Activated CD4-positive, alpha-beta T cell treated with anti-CD3 and anti-CD28 coated beads for 4 hours (primary cell): ENCODE results near the gene DSE.
A peak's percentile ranks its signal among the peaks of the same experiment; 100 is the strongest.

ENCODE experiments used
- DNase-seq, 2 donors: peaks; one replicate each; pipeline ENCODE4 v3.0.0-alpha.2; 2020

The DSE gene

DNA sequence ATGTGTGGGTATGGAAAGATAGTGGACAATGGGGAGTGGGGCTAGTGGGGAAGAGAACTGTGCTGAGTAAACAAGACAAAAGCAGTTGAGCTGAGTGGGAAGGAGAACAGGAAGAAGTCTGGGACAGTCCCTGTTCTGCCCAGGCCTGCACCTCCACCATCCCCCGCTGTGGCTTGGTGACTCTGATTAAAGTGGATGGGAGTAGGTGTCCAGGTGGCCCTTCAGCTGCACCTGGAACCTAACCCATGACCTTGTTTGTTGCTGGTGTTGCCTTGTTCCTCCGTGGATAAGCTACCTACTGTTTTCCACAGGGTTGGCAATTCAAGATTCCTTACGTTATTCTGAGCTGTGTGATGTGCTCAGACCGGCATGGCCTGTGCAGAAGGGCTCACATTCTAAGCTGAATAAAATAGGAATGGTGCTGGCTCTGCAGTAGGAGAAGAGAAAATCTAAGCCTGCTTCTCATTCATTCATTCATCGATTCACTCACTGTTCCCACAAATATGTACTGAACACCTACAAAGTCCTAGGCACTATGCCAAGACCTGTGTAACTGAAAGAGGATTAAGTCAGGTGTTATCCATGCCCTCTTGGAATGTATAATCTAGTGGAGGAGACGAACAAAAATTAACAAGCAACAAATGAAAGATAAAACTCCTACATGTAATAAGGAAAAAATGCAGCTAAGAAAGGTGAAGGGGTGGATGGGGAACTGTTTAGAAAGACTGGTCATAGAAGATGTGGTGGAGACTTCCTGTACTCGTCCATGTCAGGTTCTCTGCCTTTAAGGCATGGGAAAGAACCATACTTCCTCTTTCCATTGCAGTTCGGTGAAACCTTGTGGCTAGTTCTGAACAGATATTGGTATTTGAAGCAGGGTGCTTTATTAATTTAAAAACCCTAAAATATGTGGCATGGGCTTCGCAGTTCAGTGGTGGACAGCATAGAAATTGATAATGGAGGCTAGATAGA, 80.3 kb downstream of the DSE start:
- DNase-seq = no peak

DNA sequence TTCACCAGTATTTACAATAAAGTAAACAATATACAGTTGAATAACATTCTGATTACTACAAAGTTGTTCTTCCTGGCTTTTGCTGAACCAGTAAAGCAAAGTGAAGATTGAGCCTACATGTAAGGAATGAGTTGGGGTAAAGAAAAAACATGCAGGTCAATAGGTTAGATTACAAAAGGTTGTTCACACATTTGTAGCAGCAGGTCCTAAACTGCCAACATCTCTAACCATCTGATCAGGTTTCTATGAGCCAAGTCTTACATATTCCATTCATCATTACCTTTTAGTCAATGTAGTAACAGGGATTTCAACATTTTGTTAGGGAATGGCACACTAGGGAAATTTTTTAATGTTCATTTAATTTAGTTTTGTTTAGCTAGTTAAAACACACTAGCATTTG, 81.2 kb downstream of the DSE start:
- DNase-seq = no peak

DNA sequence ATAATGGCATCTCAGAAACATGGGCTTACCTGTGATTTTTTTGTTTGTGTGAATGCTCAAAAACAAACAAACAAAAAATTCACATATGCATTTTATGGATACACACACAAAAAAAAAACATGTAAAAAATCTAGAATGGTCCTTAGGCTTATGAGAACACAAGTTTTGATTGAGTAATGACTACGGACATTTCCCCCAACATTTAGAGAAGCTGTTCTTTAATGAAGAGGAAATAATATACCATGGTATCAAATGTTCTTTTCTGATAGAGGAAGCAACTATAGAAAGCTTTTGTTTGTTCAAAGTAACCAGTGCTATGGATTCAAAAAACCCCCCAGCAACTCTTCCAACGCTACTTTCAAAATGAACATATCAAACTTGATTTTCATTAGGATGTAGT, 81.8 kb downstream of the DSE start:
- DNase-seq = no peak

DNA sequence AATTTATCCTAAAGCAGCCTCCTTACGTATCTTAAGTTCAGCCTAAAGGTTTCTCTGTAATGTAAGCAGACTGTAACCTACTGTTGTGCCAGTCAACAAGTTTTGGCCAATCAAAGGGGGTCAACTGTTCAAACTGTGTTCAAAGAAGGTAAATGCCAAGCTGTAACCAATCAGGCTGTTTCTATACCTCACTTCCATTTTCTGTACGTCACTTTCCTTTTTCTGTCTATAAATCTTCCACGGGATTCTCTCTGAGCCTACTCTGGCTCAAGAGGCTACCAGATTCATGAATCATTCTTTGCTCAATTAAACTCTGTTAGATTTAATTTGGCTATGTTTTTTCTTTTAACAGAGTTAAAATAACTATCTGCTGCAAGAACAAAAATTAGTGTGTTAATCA, 85.4 kb downstream of the DSE start:
- DNase-seq = no peak

DNA sequence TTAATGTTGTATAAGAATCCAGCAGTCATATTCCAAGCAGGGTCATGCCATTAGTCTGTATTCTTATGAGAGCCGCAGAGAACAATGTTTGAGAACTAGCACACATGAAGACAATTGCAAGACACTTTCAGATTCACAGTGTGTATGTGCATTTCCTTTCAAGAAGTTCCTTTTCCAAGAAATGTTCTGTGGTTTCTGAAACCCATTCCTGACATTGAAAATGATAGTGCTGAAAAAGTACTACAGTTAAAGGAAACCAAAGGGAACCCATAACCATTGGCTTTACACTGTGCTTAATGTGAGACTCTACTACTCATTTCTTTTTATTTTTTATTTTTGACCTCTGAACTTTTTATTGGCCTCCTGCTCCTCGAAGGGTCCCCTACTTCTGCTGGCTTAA, 86.2 kb downstream of the DSE start:
- no peak for DNase-seq

DNA sequence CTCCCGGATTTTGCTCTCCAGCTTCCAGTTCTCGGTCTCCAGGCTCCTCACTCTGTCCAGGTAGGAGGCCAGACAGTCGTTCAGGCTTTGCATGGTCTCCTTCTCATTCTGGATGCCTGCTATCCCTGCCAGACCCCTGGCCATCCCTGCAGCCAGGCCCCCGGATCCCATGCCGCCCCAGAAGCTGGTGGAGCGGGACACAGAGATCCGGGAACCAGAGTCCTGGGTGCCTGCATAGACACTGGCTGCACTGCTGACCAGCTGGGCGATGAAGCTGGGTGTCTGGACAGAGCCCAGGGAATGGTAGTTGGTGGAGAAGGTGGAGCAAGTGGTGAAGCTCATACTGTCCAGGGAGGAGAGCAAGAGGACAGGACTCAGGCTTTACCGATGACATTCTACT, 87.5 kb downstream of the DSE start:
- DNase-seq = no peak

DNA sequence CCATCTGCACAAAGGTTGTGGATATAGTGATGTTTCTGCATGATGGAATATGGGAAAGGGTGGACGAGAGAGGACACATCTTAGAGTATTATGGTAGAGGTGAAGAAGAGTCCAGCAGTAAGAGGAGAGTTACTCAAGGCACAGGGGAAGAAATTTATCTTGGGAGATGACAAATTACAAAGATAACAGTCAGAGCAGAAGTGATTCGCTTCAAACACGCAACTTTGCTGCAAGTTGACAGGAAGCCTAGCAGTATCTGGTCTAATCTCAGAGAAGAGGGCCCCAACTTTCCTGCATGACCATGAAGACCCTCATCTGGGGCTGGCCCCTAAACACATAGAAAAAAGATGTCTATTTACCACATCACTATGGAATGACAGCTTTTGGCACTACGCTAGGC, 89.2 kb downstream of the DSE start:
- DNase-seq = no peak

DNA sequence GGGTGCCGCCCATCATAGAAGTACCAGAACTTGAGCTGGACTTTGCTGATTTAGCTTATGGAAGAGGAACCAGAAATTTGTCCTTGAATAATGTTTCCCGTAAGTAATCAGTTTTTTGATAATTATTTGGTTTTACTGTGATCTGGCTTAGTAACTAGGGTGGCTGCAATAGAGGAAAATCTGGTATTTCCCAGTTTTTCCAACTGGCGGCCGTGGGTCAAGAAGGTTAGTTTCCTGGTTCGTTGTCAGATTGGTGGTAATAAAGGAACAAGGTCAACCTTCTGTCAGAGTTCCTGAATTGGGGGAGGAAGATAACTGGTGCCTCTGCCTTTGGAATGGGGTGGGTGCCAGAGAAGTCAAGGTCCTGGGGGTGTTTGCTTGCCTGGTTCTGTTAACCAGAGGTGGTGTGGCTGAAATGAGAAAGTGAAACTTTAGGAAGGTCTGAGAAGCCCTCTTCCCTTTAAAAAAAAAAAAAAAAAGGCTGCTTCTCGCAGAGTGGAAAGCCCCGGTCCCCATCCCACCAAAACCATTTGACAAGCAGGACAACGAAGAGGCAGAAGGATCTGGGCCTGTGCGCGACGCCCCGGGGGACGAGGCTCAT, 90.7 kb downstream of the DSE start, which contains the start of gene CALHM6:
Gene CALHM6, plus strand, starts transcription at position 45 of the 601 bp plus-strand sequence. Its CDS starts 555 bp downstream, at position 600.
- no peak for DNase-seq

DNA sequence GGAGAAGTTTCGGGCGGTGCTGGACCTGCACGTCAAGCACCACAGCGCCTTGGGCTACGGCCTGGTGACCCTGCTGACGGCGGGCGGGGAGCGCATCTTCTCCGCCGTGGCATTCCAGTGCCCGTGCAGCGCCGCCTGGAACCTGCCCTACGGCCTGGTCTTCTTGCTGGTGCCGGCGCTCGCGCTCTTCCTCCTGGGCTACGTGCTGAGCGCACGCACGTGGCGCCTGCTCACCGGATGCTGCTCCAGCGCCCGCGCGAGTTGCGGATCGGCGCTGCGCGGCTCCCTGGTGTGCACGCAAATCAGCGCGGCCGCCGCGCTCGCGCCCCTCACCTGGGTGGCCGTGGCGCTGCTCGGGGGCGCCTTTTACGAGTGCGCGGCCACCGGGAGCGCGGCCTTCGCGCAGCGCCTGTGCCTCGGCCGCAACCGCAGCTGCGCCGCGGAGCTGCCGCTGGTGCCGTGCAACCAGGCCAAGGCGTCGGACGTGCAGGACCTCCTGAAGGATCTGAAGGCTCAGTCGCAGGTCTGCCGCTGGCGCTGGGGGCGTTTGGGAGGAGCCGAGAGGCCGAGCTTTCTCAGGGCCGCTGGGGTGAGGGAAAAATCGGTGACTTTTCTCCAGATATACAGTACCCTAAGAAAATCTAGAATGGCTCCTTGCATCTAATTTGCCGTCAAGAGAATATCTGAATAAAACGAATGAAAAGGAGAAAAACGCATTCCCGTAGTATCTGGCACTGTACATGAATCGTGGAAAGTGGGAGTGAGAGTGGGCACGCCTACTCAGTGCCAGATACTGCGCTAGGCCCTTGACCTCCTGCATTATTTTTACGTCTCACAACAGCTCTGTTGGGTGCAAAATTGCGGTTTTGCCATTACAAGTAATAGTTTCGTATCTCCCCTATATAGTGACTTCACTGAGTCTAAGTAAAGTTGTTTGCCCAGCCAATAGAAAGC, 91.5 kb downstream of the DSE start:
- DNase-seq = peak; percentile 32 to 46

DNA sequence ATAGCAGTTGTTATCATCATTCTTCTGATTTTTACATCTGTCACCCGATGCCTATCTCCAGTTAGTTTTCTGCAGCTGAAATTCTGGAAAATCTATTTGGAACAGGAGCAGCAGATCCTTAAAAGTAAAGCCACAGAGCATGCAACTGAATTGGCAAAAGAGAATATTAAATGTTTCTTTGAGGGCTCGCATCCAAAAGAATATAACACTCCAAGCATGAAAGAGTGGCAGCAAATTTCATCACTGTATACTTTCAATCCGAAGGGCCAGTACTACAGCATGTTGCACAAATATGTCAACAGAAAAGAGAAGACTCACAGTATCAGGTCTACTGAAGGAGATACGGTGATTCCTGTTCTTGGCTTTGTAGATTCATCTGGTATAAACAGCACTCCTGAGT, 92.6 kb downstream of the DSE start:
- DNase-seq = no peak

DNA sequence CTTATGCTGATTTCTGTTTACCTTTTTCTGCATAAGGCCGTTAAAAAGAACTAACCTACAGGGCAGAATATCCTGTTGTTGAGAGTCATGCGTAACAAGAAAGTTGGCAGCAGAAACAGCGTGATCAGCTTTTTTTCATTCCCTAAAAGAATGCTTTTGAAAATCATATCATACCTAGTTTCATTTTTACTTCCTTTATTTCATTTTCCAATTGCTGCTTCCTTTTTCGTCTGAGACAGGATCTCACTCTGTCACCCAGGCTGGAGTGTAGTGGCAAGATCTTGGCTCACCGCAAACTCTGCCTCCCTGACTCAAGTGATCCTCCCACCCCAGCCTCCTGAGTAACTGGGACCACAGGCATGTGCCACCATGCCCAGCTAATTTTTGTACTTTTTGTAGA, 94.5 kb downstream of the DSE start:
- no peak for DNase-seq

DNA sequence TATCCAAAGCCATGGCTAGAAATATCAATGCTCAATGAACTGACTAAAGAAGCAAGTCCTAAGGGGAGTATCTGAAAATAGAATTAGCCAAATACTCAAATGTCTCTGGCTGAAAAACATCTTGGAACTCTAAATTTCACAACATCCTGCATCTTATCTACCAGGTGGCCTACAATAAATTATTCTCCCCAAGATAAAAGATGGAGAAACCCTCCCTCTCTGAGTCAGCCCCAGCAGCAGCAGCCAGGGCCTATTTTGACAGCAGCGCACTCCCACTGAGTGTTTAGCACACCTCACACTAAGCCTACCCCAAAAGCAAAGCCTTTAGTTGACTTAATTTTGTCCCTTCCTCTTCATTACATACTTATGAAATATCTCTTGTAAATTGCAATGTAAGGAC, 96.3 kb downstream of the DSE start:
- DNase-seq = no peak

DNA sequence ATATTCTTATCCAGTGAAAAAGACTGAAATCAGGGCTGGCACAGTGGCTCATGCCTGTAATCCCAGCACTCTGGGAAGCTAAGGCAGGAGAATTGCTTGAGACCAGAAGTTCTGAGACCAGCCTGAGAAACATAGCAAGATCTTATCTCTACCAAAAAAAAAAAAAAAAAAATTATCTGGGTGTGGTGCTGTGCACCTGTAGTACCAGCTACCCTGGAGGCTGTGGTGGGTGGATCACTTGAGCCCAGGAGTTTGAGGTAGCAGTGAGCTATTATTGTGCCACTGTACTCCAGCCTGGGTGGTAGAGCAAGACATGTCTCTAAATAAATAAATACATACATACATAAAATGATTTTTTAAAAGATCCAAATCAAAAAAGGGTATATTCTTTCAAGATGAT, 96.8 kb downstream of the DSE start:
- no peak for DNase-seq

DNA sequence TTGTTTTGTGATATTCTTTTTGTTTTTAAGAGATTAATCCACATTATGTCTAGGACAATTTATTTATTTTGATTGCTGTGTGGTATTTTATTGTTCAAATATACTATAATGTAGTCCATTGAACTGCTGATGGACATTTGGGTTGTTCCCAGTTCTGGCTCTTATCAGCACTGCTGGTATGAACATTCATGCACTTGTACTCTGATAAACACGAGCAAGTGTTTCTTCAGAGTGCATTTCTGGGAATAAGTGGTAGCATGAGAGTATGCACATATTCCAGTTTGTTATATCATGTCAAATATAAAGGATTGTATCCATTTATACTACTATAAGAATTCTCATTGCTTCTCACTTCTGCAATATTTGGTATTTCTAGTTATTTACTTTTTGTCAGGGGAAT, 97.5 kb downstream of the DSE start:
- DNase-seq = no peak

DNA sequence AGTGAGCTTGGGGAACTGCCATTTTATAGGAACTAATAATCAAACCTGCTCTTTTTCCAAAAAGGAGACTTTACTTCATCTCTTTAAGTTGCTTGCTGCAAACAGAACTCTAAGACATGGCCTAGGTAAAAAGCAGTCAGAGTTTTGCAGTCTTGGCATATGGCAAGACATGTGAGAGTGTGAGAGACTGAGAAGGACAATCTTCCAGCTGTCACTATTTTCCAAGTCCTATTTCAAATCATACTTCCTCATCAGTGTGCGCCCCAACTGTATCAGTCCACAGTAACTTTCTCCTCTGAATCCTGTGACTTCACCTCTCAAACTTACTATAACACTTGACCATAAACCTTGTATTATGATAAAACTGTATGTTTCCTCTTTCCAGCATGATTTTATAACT, 100.8 kb downstream of the DSE start:
- no peak for DNase-seq

DNA sequence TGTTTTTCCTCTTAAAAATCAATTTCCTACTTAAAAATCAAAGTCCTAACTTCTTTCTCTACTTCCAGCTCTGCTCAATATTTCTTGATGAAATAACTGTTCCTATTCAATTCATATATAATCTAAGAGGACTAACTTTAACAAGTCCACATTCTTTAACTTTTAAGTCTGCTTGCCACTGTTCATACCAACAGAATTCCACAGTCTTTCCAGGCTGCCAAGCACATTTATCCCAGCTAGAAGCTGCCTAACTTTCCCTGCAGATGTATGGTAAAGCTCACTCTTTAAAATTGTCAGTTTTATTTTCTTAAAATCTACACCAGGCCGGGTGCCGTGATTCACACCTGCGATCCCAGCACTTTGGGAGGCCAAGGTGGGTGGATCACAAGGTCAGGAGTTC, 102.0 kb downstream of the DSE start:
- DNase-seq = no peak

DNA sequence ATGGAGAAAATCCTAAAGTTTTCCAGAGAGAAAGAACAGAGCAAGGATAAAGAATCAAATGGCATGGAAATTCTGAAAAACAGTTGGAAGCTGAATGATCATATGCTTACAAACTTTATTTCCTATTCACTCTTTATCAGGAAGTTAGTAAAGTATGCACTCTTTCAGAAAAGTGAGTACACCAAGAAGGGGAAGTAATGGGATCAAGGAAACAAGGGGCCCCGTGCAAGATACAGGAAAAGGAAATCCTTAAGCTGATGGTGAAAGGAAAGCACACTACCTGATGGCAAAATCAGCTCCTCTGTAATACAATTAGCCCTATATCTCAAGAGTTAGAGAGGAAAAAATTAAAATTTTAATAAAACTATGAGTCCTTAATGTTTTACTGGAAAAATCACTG, 104.4 kb downstream of the DSE start:
- DNase-seq = no peak

DNA sequence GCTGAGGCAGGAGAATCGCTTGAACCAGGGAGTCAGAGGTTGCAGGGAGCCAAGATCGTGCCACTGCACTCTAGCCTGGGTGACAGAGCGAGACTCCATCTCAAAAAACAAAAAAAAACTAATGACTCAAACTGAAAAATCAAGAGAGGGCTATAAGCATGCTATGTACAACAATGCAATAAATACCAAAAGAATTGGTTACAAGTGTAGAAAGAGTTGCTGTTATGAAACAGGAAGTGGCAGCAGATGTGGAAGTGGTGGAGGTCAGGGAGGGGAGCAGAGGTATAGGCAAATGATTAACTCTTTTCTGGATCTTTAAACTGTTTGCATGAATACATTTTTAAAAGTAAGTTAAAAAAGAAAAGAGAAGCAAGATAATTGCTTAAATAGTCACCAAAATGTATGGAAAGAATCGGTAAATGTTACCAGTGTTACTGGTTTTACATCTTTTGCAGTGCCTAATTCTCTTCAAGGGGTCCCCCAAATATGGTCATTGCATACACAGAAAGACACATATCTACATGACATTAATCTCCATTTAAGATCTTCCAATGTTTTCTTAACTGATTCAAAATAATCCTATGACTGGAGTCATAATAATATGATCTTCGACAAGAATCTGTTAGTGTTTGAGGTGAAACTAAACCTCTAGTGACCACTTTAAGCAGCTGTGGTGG, 105.4 kb downstream of the DSE start:
- DNase-seq = no peak

DNA sequence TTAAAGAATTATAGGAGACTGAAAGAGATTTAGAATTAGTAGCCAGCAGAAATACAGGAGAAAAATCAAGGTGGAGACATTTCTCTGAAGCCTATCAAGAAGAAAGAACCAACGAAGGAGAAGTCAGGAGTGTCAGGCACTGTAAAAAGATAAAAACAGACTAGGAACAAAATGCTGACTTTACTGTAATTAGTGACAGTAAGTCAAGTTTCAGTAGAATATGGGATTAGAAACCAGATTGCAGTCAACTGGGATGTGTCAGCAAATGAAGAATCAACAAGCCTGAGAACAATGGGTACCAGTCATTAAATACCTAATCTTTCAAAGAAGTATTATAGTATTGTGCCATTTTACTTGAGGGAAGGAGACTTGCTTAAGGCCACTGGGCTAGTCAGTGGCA, 112.0 kb downstream of the DSE start:
- DNase-seq = no peak

DNA sequence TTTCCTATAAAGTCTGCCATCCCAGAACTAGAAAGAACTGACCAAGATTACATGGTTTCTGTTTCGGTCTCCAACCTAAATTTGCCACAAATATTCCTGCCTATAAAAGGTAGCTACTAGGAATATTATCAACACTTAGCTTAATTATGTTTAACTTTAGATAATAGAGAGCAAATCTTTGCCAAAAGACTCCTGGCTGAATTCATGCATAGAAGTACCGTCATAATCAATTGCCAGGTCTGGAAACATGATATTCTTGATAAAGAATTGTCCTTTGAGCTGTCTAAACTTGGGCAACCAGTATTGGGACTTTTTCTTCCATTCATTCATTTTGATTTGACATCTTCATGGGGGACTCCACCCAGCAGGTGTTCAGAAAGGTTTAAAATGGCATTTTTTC, 112.9 kb downstream of the DSE start:
- no peak for DNase-seq

DNA sequence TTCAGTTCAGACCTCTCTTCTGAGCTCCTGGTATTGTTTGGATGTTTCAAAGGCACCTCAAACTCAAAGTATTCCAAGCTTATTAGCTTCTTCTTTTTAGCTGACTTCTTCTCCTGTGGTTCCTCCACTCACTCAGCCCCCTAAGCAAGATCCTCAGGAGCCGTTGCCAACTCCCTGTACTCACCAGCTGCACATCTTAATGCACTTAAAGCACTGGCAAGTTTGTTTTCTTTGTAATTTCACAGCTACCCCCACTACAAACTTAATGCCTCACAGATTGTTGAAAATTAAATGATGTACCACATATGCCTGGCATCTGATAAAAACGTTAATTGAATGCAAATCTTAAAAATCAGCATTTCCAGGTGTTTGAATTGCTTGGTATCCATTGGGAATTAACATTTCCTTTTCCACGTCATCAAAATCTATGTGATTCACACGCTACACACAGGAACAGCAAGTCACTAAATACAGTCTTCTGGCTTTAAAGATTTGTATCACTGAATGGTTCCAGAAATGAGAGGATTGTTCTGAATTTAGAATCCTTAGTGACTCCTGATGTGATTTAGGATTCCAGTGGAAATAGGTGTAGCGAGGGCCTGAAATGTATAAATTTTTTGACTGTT, 114.9 kb downstream of the DSE start:
- no peak for DNase-seq
